OCI-LY1 (cell line): ENCODE results near the gene TMCO1.

Source experiments
- CTCF ChIP-seq: fragments of 200-600 bp; sonication (generic), shearing (Covaris generic); IDR thresholded peaks from 2 replicates; pipeline ENCODE4 v1.5.1; 2017; ENCODE audit warnings: mild to moderate bottlenecking, antibody characterized with exemption, low read length, moderate library complexity, mixed read lengths
- EZH2 ChIP-seq: fragments of 200-600 bp; sonication (generic), shearing (Covaris generic); IDR thresholded peaks from 2 replicates; pipeline ENCODE4 v1.8.0; 2017; ENCODE audit warnings: borderline replicate concordance, mixed run types, mild to moderate bottlenecking, antibody characterized with exemption, low read length, moderate library complexity, mixed read lengths

DNA sequence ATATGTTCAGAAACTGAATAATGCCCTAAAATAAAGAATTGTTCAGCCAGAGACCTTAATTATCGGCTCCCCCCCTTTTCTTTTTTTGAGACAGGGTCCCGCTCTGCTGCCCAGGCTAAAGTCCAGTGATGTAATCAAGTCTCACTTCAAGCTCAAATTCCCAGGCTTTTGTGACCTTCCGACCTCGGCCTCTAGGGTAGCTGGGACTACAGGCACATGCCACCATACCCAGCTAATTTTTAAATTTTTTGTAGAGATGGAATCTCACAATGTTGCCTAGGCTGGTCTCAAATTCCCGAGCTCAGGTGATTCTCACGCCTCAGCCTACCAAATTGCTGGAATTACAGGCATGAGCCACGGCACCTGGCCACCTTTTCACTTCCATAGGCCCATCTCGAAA is 26.5 kb downstream of the TMCO1 start:
- no peak for TF ChIP-seq CTCF
- no peak for TF ChIP-seq EZH2
